DLD1 (cell line): ENCODE measurements around the gene ATOH8.

Source experiments
- in situ Hi-C: cut with HindIII; loops from 2 replicates; pipeline ENCODE4 v1.10.0; 2017; ENCODE audit warnings: low sequenced_read_pairs

The ATOH8 gene

GRCh38 chr2:85753035-85753524, 711 bp upstream of the ATOH8 start:
- in situ Hi-C loops, result no loop called here

DNA sequence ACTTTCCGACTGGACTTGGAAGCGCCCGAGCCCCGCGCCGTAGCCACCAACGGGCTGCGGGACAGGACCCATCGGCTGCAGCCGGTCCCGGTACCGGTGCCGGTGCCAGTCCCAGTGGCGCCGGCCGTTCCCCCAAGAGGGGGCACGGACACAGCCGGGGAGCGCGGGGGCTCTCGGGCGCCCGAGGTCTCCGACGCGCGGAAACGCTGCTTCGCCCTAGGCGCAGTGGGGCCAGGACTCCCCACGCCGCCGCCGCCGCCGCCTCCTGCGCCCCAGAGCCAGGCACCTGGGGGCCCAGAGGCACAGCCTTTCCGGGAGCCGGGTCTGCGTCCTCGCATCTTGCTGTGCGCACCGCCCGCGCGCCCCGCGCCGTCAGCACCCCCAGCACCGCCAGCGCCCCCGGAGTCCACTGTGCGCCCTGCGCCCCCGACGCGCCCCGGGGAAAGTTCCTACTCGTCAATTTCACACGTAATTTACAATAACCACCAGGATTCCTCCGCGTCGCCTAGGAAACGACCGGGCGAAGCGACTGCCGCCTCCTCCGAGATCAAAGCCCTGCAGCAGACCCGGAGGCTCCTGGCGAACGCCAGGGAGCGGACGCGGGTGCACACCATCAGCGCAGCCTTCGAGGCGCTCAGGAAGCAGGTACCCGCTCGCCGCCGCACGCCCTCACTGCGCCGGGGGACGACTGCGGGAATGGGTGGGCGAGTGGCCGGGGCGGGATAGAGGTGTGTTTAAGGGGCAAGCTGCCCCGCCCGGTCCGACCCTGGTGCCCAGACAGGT, 713 bp downstream of the ATOH8 start:
- in situ Hi-C loops, result no loop called here

- in situ Hi-C loops, result no loop called here
Measured at GRCh38 chr2:85755122-85756027, 1.6 kb downstream of the ATOH8 start.

GRCh38 chr2:85756195-85756594, 2.4 kb downstream of the ATOH8 start:
- in situ Hi-C loops, result no loop called here

- in situ Hi-C loops, result no loop called here
Measured at GRCh38 chr2:85756822-85757435, 3.1 kb downstream of the ATOH8 start.

DNA sequence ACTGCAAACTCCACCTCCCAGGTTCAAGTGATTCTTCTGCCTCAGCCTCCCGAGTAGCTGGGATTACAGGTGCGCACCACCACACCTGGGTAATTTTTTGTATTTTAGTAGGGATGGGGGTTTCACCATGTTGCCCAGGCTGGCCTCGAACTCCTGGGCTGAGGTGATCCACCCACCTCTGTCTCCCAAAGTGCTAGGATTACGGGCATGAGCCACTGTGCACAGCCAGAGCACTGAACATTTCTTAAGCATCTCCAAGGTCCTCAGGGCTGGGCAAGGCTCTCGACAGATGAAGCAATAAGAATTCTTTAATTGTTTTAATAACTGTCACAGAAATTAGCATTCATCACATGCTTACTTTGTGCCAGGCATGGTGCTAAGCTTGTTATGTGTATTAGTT, 4.1 kb downstream of the ATOH8 start:
- in situ Hi-C loops, result no loop called here

DNA sequence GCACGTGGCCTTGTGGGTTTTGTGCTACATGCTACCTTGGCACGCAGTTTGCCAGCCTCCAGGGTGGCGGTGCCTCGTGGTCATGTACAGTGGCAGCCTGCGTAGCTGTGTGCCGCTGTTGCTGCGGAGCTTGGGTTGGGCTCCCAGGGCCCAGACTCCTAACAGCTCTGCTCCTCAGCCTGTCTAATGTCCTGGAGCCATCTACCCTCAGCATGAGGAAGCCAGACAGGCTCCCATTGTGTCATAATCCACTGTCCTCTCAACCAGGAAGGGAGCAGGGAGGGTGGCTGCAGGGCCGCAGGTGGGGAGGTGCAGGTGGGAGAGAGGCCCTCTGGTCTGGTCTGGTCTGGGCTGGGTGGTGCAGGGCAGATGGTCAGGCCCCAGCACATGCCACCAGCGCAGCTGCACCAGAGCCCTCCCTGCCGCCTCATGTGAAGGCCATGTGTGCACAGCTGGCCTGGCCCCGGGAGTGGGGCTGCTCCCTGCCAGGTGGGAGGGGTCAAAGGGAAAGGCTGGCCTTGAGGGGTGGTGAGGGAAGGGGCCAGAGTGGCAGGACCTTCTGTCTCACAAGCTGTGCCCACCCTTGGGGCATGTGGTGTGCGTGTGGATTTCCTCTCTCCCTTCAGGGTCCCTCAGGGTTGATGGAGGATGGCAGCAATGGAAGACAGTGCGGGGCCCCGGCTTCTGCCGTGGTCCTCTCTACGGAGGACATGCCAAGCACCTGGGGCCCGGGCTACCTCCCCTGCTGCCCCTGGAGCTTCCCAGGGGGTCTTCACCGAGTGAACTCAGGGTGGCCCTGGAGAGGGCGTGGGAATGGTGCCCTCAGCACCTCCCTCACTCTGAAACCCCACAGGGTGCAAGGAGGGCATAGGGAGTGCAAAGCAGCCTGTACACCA, 4.8 kb downstream of the ATOH8 start:
- in situ Hi-C loops, result no loop called here

DNA sequence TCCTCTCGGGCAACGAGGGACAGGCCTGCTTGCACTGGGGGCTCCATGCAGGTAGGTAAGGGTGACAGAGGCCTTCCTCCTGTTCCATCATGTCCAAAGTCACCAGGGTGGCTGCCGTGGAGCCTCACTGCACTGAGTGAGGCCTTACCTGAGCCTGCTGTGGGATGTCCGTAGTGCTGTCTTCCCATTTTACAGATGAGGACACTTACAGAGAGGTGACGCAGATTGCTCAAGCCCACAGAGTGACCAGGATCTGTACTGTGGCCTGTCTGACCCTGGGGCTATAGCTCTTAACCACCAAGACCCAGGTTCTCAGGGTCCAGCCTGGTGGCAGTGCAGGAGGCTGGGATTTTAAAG, 5.4 kb downstream of the ATOH8 start:
- in situ Hi-C loops, result no loop called here

DNA sequence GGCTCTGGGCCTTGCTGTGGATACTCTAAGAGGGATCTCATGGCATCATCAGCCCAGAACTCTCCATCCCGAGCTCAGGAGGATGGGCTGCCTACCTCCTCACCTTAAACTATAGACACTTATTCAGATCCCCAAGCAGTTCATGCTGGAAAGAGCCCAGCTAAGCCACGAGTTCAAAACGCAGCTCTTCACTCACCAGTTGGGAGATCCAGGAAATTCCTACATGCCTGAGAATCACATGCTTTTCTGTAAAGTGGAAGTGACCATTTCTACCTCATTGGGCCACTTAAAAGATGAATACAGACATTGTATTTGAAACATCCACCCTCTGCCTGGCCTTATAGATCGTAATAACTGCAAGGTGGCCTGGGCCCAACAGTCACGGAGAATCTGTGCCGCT, 6.6 kb downstream of the ATOH8 start:
- in situ Hi-C loops, result no loop called here

- in situ Hi-C loops, result no loop called here
Measured at GRCh38 chr2:85760872-85761271, 7.1 kb downstream of the ATOH8 start.

- in situ Hi-C loops, result no loop called here
Measured at GRCh38 chr2:85761512-85761944, 7.7 kb downstream of the ATOH8 start.

DNA sequence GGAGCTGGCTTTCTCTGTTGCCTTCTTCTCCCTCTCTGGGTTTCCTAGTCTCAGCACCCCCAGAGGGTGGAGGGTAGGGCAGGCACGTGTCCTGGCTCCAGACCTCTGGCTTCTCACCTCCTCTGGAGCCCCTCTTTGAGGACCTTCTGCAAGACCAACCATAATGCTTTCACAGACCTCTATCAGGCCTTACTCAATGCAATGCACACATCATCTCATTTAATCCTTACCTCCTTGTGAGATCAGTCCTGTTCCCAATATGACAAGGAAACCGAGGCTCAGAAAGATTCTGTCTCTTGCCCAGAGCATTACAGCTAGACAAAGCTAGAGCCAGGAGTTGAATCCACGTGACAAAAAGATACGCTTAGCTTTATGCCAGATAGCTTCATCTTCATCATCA, 8.2 kb downstream of the ATOH8 start:
- in situ Hi-C loops, result no loop called here

DNA sequence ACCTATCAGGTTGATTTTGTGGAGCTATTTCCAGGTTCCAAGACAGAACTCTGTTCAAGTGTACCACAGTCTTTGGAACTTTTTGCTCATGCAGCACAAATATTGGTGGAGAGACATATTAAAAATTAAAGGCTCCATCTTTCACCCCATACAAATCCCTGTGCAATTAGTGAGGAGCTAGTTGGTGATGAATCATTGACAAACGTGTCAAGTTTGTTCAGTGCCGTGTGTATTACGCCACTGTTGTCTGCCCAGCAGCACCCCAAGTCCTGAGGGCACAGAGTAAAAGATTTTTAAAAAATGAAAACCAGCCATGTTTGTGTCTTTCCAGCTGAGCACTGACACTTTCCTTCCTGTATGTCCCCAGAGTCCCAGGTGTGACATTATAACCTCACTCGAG, 9.3 kb downstream of the ATOH8 start:
- in situ Hi-C loops, result no loop called here

DNA sequence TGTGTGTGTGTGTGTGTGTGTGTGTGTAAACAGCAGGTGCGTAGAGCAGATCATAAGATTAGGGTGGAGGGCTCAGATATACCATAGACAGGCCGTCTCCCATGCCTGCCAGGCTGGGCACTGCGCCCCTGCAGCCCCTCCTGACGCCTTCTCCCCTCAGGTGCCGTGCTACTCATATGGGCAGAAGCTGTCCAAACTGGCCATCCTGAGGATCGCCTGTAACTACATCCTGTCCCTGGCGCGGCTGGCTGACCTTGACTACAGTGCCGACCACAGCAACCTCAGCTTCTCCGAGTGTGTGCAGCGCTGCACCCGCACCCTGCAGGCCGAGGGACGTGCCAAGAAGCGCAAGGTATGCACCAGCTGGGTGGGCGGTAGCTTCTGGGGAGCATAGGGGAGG, 10.0 kb downstream of the ATOH8 start:
- in situ Hi-C loops, result no loop called here

GRCh38 chr2:85765081-85765731, 11.4 kb downstream of the ATOH8 start:
- in situ Hi-C loops, result no loop called here

- in situ Hi-C loops, result no loop called here
Measured at GRCh38 chr2:85766229-85766628, 12.4 kb downstream of the ATOH8 start.

GRCh38 chr2:85767803-85768665, 14.2 kb downstream of the ATOH8 start:
- in situ Hi-C loops, result no loop called here

GRCh38 chr2:85768713-85769112, 14.9 kb downstream of the ATOH8 start:
- in situ Hi-C loops, result no loop called here
